GM12878 (cell line): ENCODE measurements around the gene SEMA3D. TPM values are rescaled to one million over a fixed set of nuclear protein-coding genes. Genes with fewer than 3 reads are reported as not detected.

Experiments used
- ATAC-seq: fragments of 200-7000 bp; cut with Tn5 transposase; 3 replicates; pipeline ENCODE4 v1.9.1; 2020; ENCODE audit warnings: mild to moderate bottlenecking, moderate library complexity
- BruUV-seq: library from RNA; stranded (reverse); fragments of 400-500 nt; replicated peaks from 2 replicates; lab custom pipeline; 2021; lab: Mats Ljungman, UMichigan
- CTCF ChIA-PET: fragments of 300-600 bp; sonication (Branson Sonifier 250); formaldehyde crosslinking; extraction: SDS; loops from one replicate; lab custom pipeline; 2021; ENCODE audit warnings: inconsistent platforms; lab: Yijun Ruan, JAX
- POLR2A ChIA-PET: fragments of 350-600 bp; formaldehyde crosslinking; extraction: SDS; loops from one replicate; lab custom pipeline; 2021; ENCODE audit warnings: inconsistent platforms; lab: Charles Lee
- RAD21 ChIA-PET: fragments of 300-600 bp; sonication (Branson Sonifier 250); formaldehyde crosslinking; loops from one replicate; lab custom pipeline; 2023; ENCODE audit warnings: antibody characterized with exemption; ENCODE audit not compliant: unreplicated experiment; lab: Charles Lee
- SMC1A ChIA-PET: fragments of 300-600 bp; sonication (Branson Sonifier 250); formaldehyde crosslinking; loops from one replicate; lab custom pipeline; 2023; ENCODE audit not compliant: unreplicated experiment, uncharacterized antibody; lab: Charles Lee
- DNase-seq: peaks from one replicate; pipeline ENCODE4 v3.0.0-alpha.2; 2011; ENCODE audit warnings: low read depth, low spot score
- FAIRE-seq: peaks from 3 replicates; lab custom pipeline; 2011; peaks lifted over from hg19 to GRCh38; lab: Jason Lieb, UNC
- H2AFZ ChIP-seq: 2 replicates; pipeline ENCODE4 v1.6.0; 2011; ENCODE audit warnings: low read depth, low read length, control low read depth; ENCODE audit not compliant: control insufficient read depth
- H3K27ac ChIP-seq: 2 replicates; pipeline ENCODE4 v1.5.1; 2011; ENCODE audit warnings: control low read depth; ENCODE audit not compliant: control insufficient read depth, insufficient read depth
- H3K27me3 ChIP-seq, 2 experiments: replicated peaks in 1 of 2; 2 replicates each; pipeline versions ENCODE4 v1.6.0 to v1.6.1; 2011; ENCODE audit warnings: low read length in 1 of 2; ENCODE audit not compliant: control insufficient read depth in 2 of 2, insufficient read depth in 2 of 2
- H3K36me3 ChIP-seq, 2 experiments: 2 replicates each; pipeline ENCODE4 v1.5.1; 2011; ENCODE audit warnings: low read length in 1 of 2; ENCODE audit not compliant: control insufficient read depth in 2 of 2, insufficient read depth in 2 of 2
- H3K4me1 ChIP-seq: 2 replicates; pipeline ENCODE4 v1.6.1; 2011; ENCODE audit warnings: mild to moderate bottlenecking, low read length, moderate library complexity, mixed read lengths; ENCODE audit not compliant: control insufficient read depth, insufficient read depth
- H3K4me2 ChIP-seq: 2 replicates; pipeline ENCODE4 v1.6.0; 2011; ENCODE audit warnings: control low read depth; ENCODE audit not compliant: control insufficient read depth, insufficient read depth
- H3K4me3 ChIP-seq: fragments of 200-600 bp; sonication (generic); 2 replicates; pipeline ENCODE4 v1.5.1; 2016
- H3K79me2 ChIP-seq: 2 replicates; pipeline ENCODE4 v1.6.0; 2011; ENCODE audit warnings: low read length; ENCODE audit not compliant: control insufficient read depth, insufficient read depth
- H3K9ac ChIP-seq: 2 replicates; pipeline ENCODE4 v1.8.0; 2011; ENCODE audit warnings: low read length, control low read depth, mixed read lengths; ENCODE audit not compliant: control insufficient read depth, insufficient read depth
- H3K9me3 ChIP-seq: replicated peaks from 3 replicates; pipeline ENCODE4 v1.5.1; 2011; ENCODE audit warnings: mild to moderate bottlenecking, low read length; ENCODE audit not compliant: control insufficient read depth, insufficient read depth
- H4K20me1 ChIP-seq: 2 replicates; pipeline ENCODE4 v1.6.0; 2011; ENCODE audit not compliant: control insufficient read depth, insufficient read depth
- CEBPB ChIP-seq, 2 experiments: fragments of 150-350 bp in 1 of 2; IDR thresholded peaks; 2 replicates each; pipeline ENCODE4 v1.6.1; 2012 to 2014; ENCODE audit warnings: low read depth in 2 of 2, low read length in 2 of 2, borderline replicate concordance in 1 of 2, inconsistent platforms in 1 of 2
- HDGF ChIP-seq: fragments of 450-650 bp; IDR thresholded peaks from 2 replicates; pipeline ENCODE4 v1.6.1; 2016; ENCODE audit warnings: antibody characterized with exemption
- MTA2 ChIP-seq: fragments of 450-650 bp; IDR thresholded peaks from 2 replicates; pipeline ENCODE4 v1.6.1; 2016; ENCODE audit warnings: low read depth, mild to moderate bottlenecking, moderate library complexity
- MYB ChIP-seq: fragments of 150-350 bp; IDR thresholded peaks from 2 replicates; pipeline ENCODE4 v1.6.1; 2014; ENCODE audit warnings: mild to moderate bottlenecking, low read depth, low read length, borderline replicate concordance
- NR2C1 ChIP-seq: fragments of 450-650 bp; IDR thresholded peaks from 2 replicates; pipeline ENCODE4 v1.6.1; 2017; ENCODE audit warnings: antibody characterized with exemption, mild to moderate bottlenecking, moderate library complexity
- STAT3 ChIP-seq: IDR thresholded peaks from 2 replicates; pipeline ENCODE4 v1.6.1; 2011; ENCODE audit warnings: low read depth, low read length, improper control_type of control experiment
- ZNF592 ChIP-seq: fragments of 450-650 bp; IDR thresholded peaks from 2 replicates; pipeline ENCODE4 v1.6.1; 2017; ENCODE audit warnings: mild to moderate bottlenecking, moderate library complexity
- WGBS: methylation state at CpG from one replicate; pipeline ENCODE4 v1.1.6; 2016; ENCODE audit warnings: low lambda C conversion rate; ENCODE audit not compliant: insufficient replicate concordance, insufficient coverage; ENCODE audit errors: missing lambda C conversion rate; 5-methylcytosine and 5-hydroxymethylcytosine counted together
- in situ Hi-C: fragments of 300-500 bp; cut with MboI; formaldehyde crosslinking; loops from 9 replicates; pipeline ENCODE4 v1.14.3; 2018; ENCODE audit warnings: mixed read lengths
- intact Hi-C: fragments of 100-400 bp; cut with micrococcal nuclease; formaldehyde crosslinking; loops from one replicate; pipeline ENCODE4 v1.14.2; 2022; ENCODE audit not compliant: unreplicated experiment
- polyA plus RNA-seq, 11 experiments: library from polyadenylated mRNA; depleted of rRNA in 4 of 11; unstranded in 6 of 11; stranded (reverse) in 5 of 11; fragments of >200 nt; fragmentation: Nextera tagmentation in 4 of 11; fragmentation: Illumina TruSeq in 1 of 11; extraction: Ambion mirVana in 4 of 11; extraction: Trizol in 1 of 11; gene quantifications; 1 replicate in 1 of 11; 2 replicates in 10 of 11; pipeline versions ENCODE4 v1.2.1 to v1.2.3, GENCODE V29; 2011 to 2016; ENCODE audit warnings: inconsistent platforms in 2 of 11, missing spikeins in 2 of 11, low read depth in 1 of 11
- total RNA-seq, 4 experiments: library from RNA; depleted of rRNA in 3 of 4; stranded (reverse); fragments of >200 nt in 3 of 4; fragmentation: Illumina TruSeq in 1 of 4; extraction: Trizol in 1 of 4; gene quantifications; 2 replicates each; pipeline versions ENCODE4 v1.2.1 to v1.2.3, GENCODE V29; 2013 to 2021
- TF ChIP-seq, protein P1 (sequence below): fragments of 450-650 bp; IDR thresholded peaks from 2 replicates; pipeline ENCODE4 v1.6.1; 2017; ENCODE audit warnings: mild to moderate bottlenecking, low read depth, inconsistent platforms; ENCODE audit not compliant: poor library complexity, severe bottlenecking

The SEMA3D gene
- total and polyA plus RNA-seq, 10 of the 15 experiments (the other 5 are each of a cell fraction or from before 2014, with no cell fraction given) = 0.04 TPM; not detected in 9

GRCh38 chr7:85065306-85065705 is 121.5 kb downstream of the SEMA3D start:
- ChIA-PET SMC1A (no interaction called here), CTCF (interaction anchor here (1.3 kb wide), 1 partner anchor 13 kb away, joined by 3 read pairs; no protein-coding TSS in a partner anchor), POLR2A (no interaction called here), RAD21 (no interaction called here)
- 0% methylated on average over 1 of the region's 1 CpG for WGBS
- no TSS peak for BruUV-seq
- H3K36me3 ChIP-seq = no peaks in the 10 kb centered on the region
- H3K4me1 ChIP-seq = no peaks in the 10 kb centered on the region
- H3K4me3 ChIP-seq = no peak overlapping the region
- no peaks in the 10 kb centered on the region for H3K79me2 ChIP-seq
- no peak overlapping the region for H2AFZ ChIP-seq
- no peaks in the 10 kb centered on the region for H4K20me1 ChIP-seq
- DNase-seq (no peak), FAIRE-seq (no peak), ATAC-seq (no peak)
- H3K4me2 ChIP-seq = no peak overlapping the region
- no peak for TF ChIP-seq NR2C1
- TF ChIP-seq HDGF = no peak
- no peak for TF ChIP-seq MTA2
- TF ChIP-seq MYB = no peak
- TF ChIP-seq ZNF592 = no peak
- TF ChIP-seq CEBPB (IDR thresholded peaks at IDR 0.05; ENCODE audit: borderline replicate concordance in 1 of 2, low read depth in 2 of 2, low read length in 2 of 2) = no peak
- no peak for TF ChIP-seq STAT3
- TF ChIP-seq, protein P1, sequence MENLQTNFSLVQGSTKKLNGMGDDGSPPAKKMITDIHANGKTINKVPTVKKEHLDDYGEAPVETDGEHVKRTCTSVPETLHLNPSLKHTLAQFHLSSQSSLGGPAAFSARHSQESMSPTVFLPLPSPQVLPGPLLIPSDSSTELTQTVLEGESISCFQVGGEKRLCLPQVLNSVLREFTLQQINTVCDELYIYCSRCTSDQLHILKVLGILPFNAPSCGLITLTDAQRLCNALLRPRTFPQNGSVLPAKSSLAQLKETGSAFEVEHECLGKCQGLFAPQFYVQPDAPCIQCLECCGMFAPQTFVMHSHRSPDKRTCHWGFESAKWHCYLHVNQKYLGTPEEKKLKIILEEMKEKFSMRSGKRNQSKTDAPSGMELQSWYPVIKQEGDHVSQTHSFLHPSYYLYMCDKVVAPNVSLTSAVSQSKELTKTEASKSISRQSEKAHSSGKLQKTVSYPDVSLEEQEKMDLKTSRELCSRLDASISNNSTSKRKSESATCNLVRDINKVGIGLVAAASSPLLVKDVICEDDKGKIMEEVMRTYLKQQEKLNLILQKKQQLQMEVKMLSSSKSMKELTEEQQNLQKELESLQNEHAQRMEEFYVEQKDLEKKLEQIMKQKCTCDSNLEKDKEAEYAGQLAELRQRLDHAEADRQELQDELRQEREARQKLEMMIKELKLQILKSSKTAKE = no peak
- no peak overlapping the region for H3K9ac ChIP-seq
- no peaks in the 10 kb centered on the region for H3K27me3 ChIP-seq
- intact Hi-C loops (no loop called here), in situ Hi-C loops (no loop called here)
- H3K27ac ChIP-seq = no peak overlapping the region
- no peaks in the 10 kb centered on the region for H3K9me3 ChIP-seq
